ENCODE data around the gene ATP2A3.

ATP2A3 gene

DNA sequence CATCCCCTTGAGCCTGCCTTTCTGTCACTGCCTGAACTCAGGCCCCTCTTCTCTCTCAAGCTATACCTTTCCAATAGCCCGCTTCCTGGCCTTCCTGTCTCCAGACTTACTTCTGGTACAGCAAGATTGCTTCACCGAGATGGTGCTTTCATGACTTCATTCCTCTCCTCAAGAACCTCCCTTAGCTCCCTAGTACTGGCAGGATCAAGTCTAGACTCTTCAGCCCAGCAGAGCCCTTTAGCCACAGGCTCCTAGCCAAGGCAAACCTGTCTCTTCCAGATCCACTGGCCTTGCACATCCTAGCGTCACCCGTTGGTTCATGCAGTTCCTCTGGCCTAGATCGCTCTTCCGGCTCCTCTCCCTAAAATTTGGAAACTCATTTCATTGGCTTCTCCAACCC is 6.4 kb upstream of the ATP2A3 start:
- Histone ChIP-seq H3K36me3 (ENCODE audit: insufficient read depth, low read length) (no peaks in the 10 kb centered on the region), H3K27me3 (ENCODE audit: insufficient read depth, low read length) (peaks cover under 1% of the 10 kb centered on the region; the same call in 1 of the 2 replicates), H3K27ac (ENCODE audit: low read depth, low read length) (no peak overlapping the region), H3K4me3 (ENCODE audit: low read length) (no peak overlapping the region), H3K4me1 (ENCODE audit: insufficient read depth, low read length) (peaks cover 7% of the 10 kb centered on the region; the same call in 1 of the 2 replicates), H3K9ac (ENCODE audit: low read depth, low read length) (no peak overlapping the region), H3K9me3 (ENCODE audit: insufficient read depth, low read depth, low read length) (peaks cover 4% of the 10 kb centered on the region; the same call in 1 of the 2 replicates)
- 92% methylated on average over 6 of the region's 6 CpGs for WGBS

DNA sequence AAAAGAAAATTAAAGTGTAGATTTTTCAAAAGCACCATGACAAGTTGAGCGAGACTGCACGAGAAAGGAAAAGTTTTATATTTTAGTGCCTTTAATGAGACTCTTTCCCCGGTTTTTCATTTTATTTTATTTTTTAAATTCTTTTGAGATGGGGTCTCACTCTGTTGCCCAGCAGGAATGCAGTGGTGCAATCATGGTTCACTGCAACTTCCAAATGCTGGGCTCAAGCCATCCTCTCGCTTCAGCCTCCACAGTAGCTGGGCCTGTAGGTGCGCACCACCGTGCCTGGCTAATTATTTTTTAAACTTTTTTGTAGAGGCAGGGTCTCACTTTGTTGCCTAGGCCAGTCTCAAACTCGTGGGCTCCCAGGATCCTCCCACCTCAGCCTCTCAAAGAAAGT is 5.7 kb upstream of the ATP2A3 start:
- no peaks in the 10 kb centered on the region for H3K36me3 ChIP-seq (ENCODE audit: insufficient read depth, low read length)
- H3K9ac ChIP-seq (ENCODE audit: low read depth, low read length): no peak overlapping the region
- peaks cover 10% of the 10 kb centered on the region; the same call in 1 of the 2 replicates for H3K4me1 ChIP-seq (ENCODE audit: insufficient read depth, low read length)
- peaks cover 2% of the 10 kb centered on the region; the same call in 1 of the 2 replicates for H3K9me3 ChIP-seq (ENCODE audit: insufficient read depth, low read depth, low read length)
- WGBS: 84% methylated on average over 6 of the region's 7 CpGs
- no peak overlapping the region for H3K27ac ChIP-seq (ENCODE audit: low read depth, low read length)
- peaks cover 6% of the 10 kb centered on the region; the same call in 1 of the 2 replicates for H3K27me3 ChIP-seq (ENCODE audit: insufficient read depth, low read length)
- no peak overlapping the region for H3K4me3 ChIP-seq (ENCODE audit: low read length)

DNA sequence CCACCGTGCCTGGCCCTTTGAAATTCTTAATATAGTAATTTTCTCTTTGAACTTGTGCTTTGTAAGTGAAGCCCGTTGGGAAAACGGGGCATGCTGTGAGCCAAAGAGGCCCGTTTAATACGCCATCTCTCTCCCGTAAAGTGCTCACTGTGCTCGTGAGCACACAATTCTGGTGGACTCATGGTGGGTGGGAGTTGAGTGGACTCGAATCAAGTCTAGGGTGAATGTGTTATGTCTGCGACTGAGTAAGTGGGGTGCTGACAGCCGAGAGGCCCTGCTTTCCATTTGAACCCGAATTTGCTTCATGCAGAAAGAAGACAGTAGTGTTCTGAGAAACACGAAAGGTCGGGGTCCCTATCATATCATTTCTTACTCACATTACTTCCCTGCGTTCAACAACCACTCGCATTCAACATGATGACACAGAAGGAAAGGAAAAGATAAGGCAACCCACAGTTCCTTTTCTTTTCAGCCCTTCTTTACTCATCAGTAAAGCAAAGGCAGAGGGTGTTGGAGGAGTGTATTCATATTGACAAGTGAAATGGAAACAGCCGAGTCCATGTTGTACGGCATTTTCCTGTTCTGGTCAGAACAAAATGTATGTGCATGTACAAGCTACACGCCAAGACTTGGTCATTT is 4.8 kb upstream of the ATP2A3 start:
- H3K36me3 ChIP-seq (ENCODE audit: insufficient read depth, low read length): no peaks in the 10 kb centered on the region
- peaks cover 16% of the 10 kb centered on the region for H3K27me3 ChIP-seq (ENCODE audit: insufficient read depth, low read length)
- WGBS: 90% methylated on average over 18 of the region's 18 CpGs
- H3K9ac ChIP-seq (ENCODE audit: low read depth, low read length): no peak overlapping the region
- no peak overlapping the region for H3K4me3 ChIP-seq (ENCODE audit: low read length)
- H3K4me1 ChIP-seq (ENCODE audit: insufficient read depth, low read length): peaks cover 10% of the 10 kb centered on the region; the same call in 1 of the 2 replicates
- no peaks in the 10 kb centered on the region for H3K9me3 ChIP-seq (ENCODE audit: insufficient read depth, low read depth, low read length)
- H3K27ac ChIP-seq (ENCODE audit: low read depth, low read length): no peak overlapping the region

GRCh38 chr17:3968015-3968414 is 3.8 kb upstream of the ATP2A3 start:
- H3K9me3 ChIP-seq (ENCODE audit: insufficient read depth, low read depth, low read length): no peaks in the 10 kb centered on the region
- no peak overlapping the region for H3K4me3 ChIP-seq (ENCODE audit: low read length)
- H3K4me1 ChIP-seq (ENCODE audit: insufficient read depth, low read length): peaks cover 10% of the 10 kb centered on the region; the same call in 1 of the 2 replicates
- peaks cover 26% of the 10 kb centered on the region for H3K27me3 ChIP-seq (ENCODE audit: insufficient read depth, low read length)
- H3K36me3 ChIP-seq (ENCODE audit: insufficient read depth, low read length): no peaks in the 10 kb centered on the region
- 92% methylated on average over 3 of the region's 3 CpGs for WGBS
- H3K27ac ChIP-seq (ENCODE audit: low read depth, low read length): no peak overlapping the region
- no peak overlapping the region for H3K9ac ChIP-seq (ENCODE audit: low read depth, low read length)

- H3K27me3 ChIP-seq (ENCODE audit: insufficient read depth, low read length): peaks cover 37% of the 10 kb centered on the region
- no peaks in the 10 kb centered on the region for H3K9me3 ChIP-seq (ENCODE audit: insufficient read depth, low read depth, low read length)
- no peak overlapping the region for H3K4me3 ChIP-seq (ENCODE audit: low read length)
- no peak overlapping the region for H3K27ac ChIP-seq (ENCODE audit: low read depth, low read length)
- no peaks in the 10 kb centered on the region for H3K36me3 ChIP-seq (ENCODE audit: insufficient read depth, low read length)
- WGBS: 93% methylated on average over 13 of the region's 14 CpGs
- peaks cover 3% of the 10 kb centered on the region; the same call in 1 of the 2 replicates for H3K4me1 ChIP-seq (ENCODE audit: insufficient read depth, low read length)
- no peak overlapping the region for H3K9ac ChIP-seq (ENCODE audit: low read depth, low read length)
Observed at GRCh38 chr17:3966720-3967363, 2.6 kb upstream of the ATP2A3 start.

- no peak overlapping the region for H3K9ac ChIP-seq (ENCODE audit: low read depth, low read length)
- no peaks in the 10 kb centered on the region for H3K9me3 ChIP-seq (ENCODE audit: insufficient read depth, low read depth, low read length)
- peaks cover 40% of the 10 kb centered on the region for H3K27me3 ChIP-seq (ENCODE audit: insufficient read depth, low read length)
- H3K4me1 ChIP-seq (ENCODE audit: insufficient read depth, low read length): peaks cover 3% of the 10 kb centered on the region; the same call in 1 of the 2 replicates
- no peak overlapping the region for H3K27ac ChIP-seq (ENCODE audit: low read depth, low read length)
- H3K4me3 ChIP-seq (ENCODE audit: low read length): peak overlapping the region; percentile 62
- 14% methylated on average over 17 of the region's 17 CpGs for WGBS
- H3K36me3 ChIP-seq (ENCODE audit: insufficient read depth, low read length): no peaks in the 10 kb centered on the region
Observed at GRCh38 chr17:3965118-3965800, 1.0 kb upstream of the ATP2A3 start.

GRCh38 chr17:3963237-3964201 is 718 bp downstream of the ATP2A3 start:
- 10% methylated on average over 64 of the region's 64 CpGs for WGBS
- H3K9me3 ChIP-seq (ENCODE audit: insufficient read depth, low read depth, low read length): no peaks in the 10 kb centered on the region
- peak overlapping the region; percentile 62 for H3K4me3 ChIP-seq (ENCODE audit: low read length)
- H3K9ac ChIP-seq (ENCODE audit: low read depth, low read length): no peak overlapping the region
- H3K4me1 ChIP-seq (ENCODE audit: insufficient read depth, low read length): peaks cover 10% of the 10 kb centered on the region; the same call in 1 of the 2 replicates
- H3K36me3 ChIP-seq (ENCODE audit: insufficient read depth, low read length): no peaks in the 10 kb centered on the region
- H3K27me3 ChIP-seq (ENCODE audit: insufficient read depth, low read length): peaks cover 40% of the 10 kb centered on the region
- no peak overlapping the region for H3K27ac ChIP-seq (ENCODE audit: low read depth, low read length)

GRCh38 chr17:3962965-3963236 is 1.3 kb downstream of the ATP2A3 start:
- Histone ChIP-seq H3K4me1 (ENCODE audit: insufficient read depth, low read length) (peaks cover 10% of the 10 kb centered on the region; the same call in 1 of the 2 replicates), H3K9ac (ENCODE audit: low read depth, low read length) (no peak overlapping the region), H3K9me3 (ENCODE audit: insufficient read depth, low read depth, low read length) (no peaks in the 10 kb centered on the region), H3K27ac (ENCODE audit: low read depth, low read length) (no peak overlapping the region), H3K4me3 (ENCODE audit: low read length) (no peak overlapping the region), H3K36me3 (ENCODE audit: insufficient read depth, low read length) (no peaks in the 10 kb centered on the region), H3K27me3 (ENCODE audit: insufficient read depth, low read length) (peaks cover 40% of the 10 kb centered on the region)

DNA sequence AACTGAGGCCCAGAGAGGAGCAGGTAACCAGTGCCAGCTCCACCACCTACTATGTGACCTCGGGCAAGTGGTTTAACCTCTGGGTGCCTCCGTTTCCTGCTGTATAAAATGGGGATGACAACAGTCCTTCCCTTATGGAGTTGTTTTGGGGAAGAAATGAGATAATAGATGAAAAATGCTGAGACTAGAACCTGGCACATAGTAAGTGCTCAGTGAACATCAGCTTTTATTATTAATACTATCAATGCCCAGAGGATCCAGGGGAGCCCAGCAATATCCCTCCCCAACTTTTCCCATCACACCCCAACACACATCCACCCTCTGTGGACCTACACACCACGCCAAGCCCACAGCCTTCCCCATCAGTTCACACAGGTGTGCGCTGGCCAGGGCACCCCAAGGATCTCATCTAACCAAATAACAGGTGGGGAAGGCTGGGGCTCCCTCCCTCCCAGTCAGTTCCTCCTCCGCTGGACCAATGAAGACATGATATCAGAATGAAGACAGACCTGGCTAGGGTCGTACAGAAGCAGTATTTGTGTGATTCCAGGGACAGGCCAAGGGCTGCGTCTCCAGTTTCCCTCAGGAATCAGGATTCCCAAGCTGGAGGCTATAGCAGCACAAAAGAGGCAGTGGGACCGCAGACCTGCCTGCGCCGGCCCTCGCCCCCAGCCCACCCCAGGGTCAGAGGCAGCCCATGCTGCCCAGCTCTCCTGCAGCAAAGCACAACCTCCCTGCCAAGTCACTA is 1.8 kb downstream of the ATP2A3 start:
- H3K4me3 ChIP-seq (ENCODE audit: low read length): no peak overlapping the region

DNA sequence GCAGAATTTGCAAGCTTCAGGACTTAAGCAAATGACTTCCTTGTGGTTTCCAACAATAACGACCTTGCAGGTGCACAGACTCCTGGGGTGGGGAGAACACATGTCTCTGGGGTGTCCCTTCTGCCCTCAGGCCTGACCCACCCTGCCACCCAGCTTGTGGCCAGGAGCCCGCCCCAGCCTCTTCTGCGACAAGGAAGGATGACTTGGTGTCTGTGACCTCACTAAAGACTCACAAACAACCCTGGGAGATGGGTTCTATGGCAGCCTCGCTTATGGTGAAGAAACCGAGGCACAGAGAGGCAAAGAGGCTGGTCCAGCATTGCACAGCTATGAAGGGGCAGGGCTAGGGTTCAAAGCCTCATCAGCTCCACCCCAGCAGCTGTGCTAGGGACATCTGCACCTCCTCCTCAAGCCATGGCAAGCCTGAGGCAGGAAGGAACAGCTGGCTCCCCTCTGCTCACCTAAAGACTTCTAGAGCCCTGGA is 2.6 kb downstream of the ATP2A3 start:
- 68% methylated on average over 5 of the region's 5 CpGs for WGBS
- Histone ChIP-seq H3K36me3 (ENCODE audit: insufficient read depth, low read length) (no peaks in the 10 kb centered on the region), H3K27ac (ENCODE audit: low read depth, low read length) (no peak overlapping the region), H3K4me3 (ENCODE audit: low read length) (no peak overlapping the region), H3K27me3 (ENCODE audit: insufficient read depth, low read length) (peaks cover 40% of the 10 kb centered on the region), H3K9me3 (ENCODE audit: insufficient read depth, low read depth, low read length) (no peaks in the 10 kb centered on the region), H3K4me1 (ENCODE audit: insufficient read depth, low read length) (peaks cover 15% of the 10 kb centered on the region), H3K9ac (ENCODE audit: low read depth, low read length) (no peak overlapping the region)

More for the DNA sequence above, 1.8 kb downstream of the ATP2A3 start:
- no peak overlapping the region for H3K9ac ChIP-seq (ENCODE audit: low read depth, low read length)
- peaks cover 40% of the 10 kb centered on the region for H3K27me3 ChIP-seq (ENCODE audit: insufficient read depth, low read length)
- H3K27ac ChIP-seq (ENCODE audit: low read depth, low read length): no peak overlapping the region
- peaks cover 10% of the 10 kb centered on the region; the same call in 1 of the 2 replicates for H3K4me1 ChIP-seq (ENCODE audit: insufficient read depth, low read length)
- WGBS: 88% methylated on average over 11 of the region's 11 CpGs
- no peaks in the 10 kb centered on the region for H3K36me3 ChIP-seq (ENCODE audit: insufficient read depth, low read length)
- H3K9me3 ChIP-seq (ENCODE audit: insufficient read depth, low read depth, low read length): no peaks in the 10 kb centered on the region
